ENCODE results near the gene SLAIN1. TPM values are rescaled to one million over a fixed set of nuclear protein-coding genes. Genes with fewer than 3 reads are reported as not detected.

SLAIN1 gene
- total and polyA plus RNA-seq, 2 donors (not counting 1 experiment from before 2014, with no cell fraction given): 12.7 to 29.5 TPM

DNA sequence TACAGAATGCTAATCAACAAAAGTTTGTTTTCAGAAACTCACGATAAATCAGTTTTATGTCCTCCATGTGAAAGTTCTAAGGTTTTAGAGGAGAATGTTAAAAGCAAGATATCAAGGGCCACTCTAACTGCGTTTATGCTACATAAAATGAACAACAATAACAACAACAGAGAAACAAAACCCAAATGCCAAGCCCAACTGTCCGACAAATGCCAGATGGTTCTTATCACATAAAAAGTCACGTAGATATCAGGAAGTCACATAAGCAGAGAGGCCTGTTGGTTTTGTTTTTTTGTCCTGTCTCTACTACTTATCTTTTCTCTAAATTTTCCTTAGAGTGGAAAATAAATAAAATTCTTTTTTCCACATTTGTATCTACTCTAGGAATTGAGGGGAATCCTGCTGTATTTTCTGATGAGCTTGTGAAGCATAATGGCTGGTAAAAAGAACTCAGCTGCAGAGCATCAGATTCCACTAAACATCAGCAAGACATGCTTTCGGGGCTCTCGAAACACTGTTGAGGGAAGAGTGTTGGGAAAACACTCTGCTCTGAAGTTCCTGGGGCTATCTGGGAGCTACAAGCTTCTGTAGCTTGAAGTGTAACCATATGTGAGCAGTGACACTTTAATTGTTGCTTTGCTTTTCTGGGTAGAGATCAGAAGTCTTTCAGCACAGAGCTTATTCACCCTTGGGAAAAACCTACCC is 110.1 kb downstream of the SLAIN1 start:
- Mint-ChIP-seq H3K4me3 (no peak overlapping the region), H3K9me3 (ENCODE audit: insufficient read depth) (no peaks in the 10 kb centered on the region), H3K27ac (no peak overlapping the region), H3K4me1 (no peaks in the 10 kb centered on the region), H3K27me3 (peaks cover 10% of the 10 kb centered on the region)
- Histone ChIP-seq H4K20me1 (ENCODE audit: control insufficient read depth, insufficient read depth, low read length, poor library complexity, severe bottlenecking) (no peaks in the 10 kb centered on the region), H2AFZ (ENCODE audit: insufficient read depth, low read depth, low read length, poor library complexity, severe bottlenecking) (no peak overlapping the region), H3K4me1 (ENCODE audit: control insufficient read depth in 2 of 2, insufficient read depth in 2 of 2, low read length in 2 of 2) (no peaks in the 10 kb centered on the region), H3K9ac (ENCODE audit: low read length) (no peak overlapping the region), H3K36me3 (replicated peaks in 1 of 2; ENCODE audit: control extremely low read depth in 1 of 2, control insufficient read depth in 1 of 2, extremely low read depth in 1 of 2, insufficient read depth in 2 of 2, low read length in 1 of 2) (no peaks in the 10 kb centered on the region), H3K9me3 (ENCODE audit: control extremely low read depth in 1 of 3, control insufficient read depth in 2 of 3, insufficient read depth in 1 of 3, low read length in 2 of 3) (no peaks in the 10 kb centered on the region), H3K79me2 (ENCODE audit: control insufficient read depth, insufficient read depth, low read length) (no peaks in the 10 kb centered on the region), H3K4me3 (ENCODE audit: control extremely low read depth in 1 of 5, extremely low read depth in 1 of 5, insufficient read depth in 1 of 5, low read depth in 2 of 5, low read length in 4 of 5) (no peak overlapping the region), H3K27me3 (replicated peaks in 1 of 4; ENCODE audit: control extremely low read depth in 1 of 4, control insufficient read depth in 3 of 4, insufficient read depth in 4 of 4, low read length in 3 of 4) (no peaks in the 10 kb centered on the region), H3K27ac (ENCODE audit: low read length in 2 of 2) (no peak overlapping the region), H3K4me2 (replicated peaks; ENCODE audit: low read depth, low read length, poor library complexity, severe bottlenecking) (no peak overlapping the region)
- CTCF ChIA-PET: interaction anchor here (1.9 kb wide), 1 partner anchor 314 kb away, joined by 6 read pairs; no protein-coding TSS in a partner anchor
- TF ChIP-seq, protein P1, sequence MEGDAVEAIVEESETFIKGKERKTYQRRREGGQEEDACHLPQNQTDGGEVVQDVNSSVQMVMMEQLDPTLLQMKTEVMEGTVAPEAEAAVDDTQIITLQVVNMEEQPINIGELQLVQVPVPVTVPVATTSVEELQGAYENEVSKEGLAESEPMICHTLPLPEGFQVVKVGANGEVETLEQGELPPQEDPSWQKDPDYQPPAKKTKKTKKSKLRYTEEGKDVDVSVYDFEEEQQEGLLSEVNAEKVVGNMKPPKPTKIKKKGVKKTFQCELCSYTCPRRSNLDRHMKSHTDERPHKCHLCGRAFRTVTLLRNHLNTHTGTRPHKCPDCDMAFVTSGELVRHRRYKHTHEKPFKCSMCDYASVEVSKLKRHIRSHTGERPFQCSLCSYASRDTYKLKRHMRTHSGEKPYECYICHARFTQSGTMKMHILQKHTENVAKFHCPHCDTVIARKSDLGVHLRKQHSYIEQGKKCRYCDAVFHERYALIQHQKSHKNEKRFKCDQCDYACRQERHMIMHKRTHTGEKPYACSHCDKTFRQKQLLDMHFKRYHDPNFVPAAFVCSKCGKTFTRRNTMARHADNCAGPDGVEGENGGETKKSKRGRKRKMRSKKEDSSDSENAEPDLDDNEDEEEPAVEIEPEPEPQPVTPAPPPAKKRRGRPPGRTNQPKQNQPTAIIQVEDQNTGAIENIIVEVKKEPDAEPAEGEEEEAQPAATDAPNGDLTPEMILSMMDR (IDR thresholded peaks at IDR 0.05): no peak
- TF ChIP-seq EZH2 (IDR thresholded peaks at IDR 0.05; ENCODE audit: borderline replicate concordance, insufficient read depth, low read depth, low read length, poor library complexity, severe bottlenecking): no peak
- intact Hi-C loops (cut with micrococcal nuclease): no loop called here
- POLR2A ChIA-PET: no interaction called here
- no peak for ATAC-seq (ENCODE audit: low read depth)
- WGBS (ENCODE audit: insufficient coverage): 100% methylated on average over 2 of the region's 6 CpGs
- DNase-seq: no peak

DNA sequence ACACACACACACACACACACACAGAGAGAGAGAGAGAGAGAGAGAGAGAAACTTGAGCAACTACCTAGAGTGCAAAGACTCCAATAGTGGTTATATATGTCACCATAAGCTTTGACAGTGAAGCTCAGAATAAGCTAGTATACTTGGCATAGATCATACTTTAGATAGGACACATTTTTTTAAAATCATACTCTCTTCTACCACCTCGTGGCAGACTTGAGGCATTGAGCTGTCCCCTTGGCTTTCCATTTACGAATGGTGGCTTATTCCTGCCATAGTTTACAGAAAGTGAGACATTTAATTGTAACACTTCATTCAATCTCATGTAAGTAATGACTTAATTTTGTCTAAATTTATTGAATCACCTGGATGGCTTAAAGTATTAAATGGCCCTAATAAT is 112.9 kb downstream of the SLAIN1 start:
- WGBS (ENCODE audit: insufficient coverage): no CpG with 5 or more reads among the region's 2 CpGs
- Histone ChIP-seq H4K20me1 (ENCODE audit: control insufficient read depth, insufficient read depth, low read length, poor library complexity, severe bottlenecking) (no peaks in the 10 kb centered on the region), H3K27ac (ENCODE audit: low read length in 2 of 2) (no peak overlapping the region), H3K36me3 (replicated peaks in 1 of 2; ENCODE audit: control extremely low read depth in 1 of 2, control insufficient read depth in 1 of 2, extremely low read depth in 1 of 2, insufficient read depth in 2 of 2, low read length in 1 of 2) (no peaks in the 10 kb centered on the region), H3K27me3 (replicated peaks in 1 of 4; ENCODE audit: control extremely low read depth in 1 of 4, control insufficient read depth in 3 of 4, insufficient read depth in 4 of 4, low read length in 3 of 4) (no peaks in the 10 kb centered on the region), H3K9ac (ENCODE audit: low read length) (no peak overlapping the region), H3K4me1 (ENCODE audit: control insufficient read depth in 2 of 2, insufficient read depth in 2 of 2, low read length in 2 of 2) (no peaks in the 10 kb centered on the region), H3K79me2 (ENCODE audit: control insufficient read depth, insufficient read depth, low read length) (no peaks in the 10 kb centered on the region), H3K9me3 (ENCODE audit: control extremely low read depth in 1 of 3, control insufficient read depth in 2 of 3, insufficient read depth in 1 of 3, low read length in 2 of 3) (no peaks in the 10 kb centered on the region), H3K4me3 (ENCODE audit: control extremely low read depth in 1 of 5, extremely low read depth in 1 of 5, insufficient read depth in 1 of 5, low read depth in 2 of 5, low read length in 4 of 5) (no peak overlapping the region), H3K4me2 (replicated peaks; ENCODE audit: low read depth, low read length, poor library complexity, severe bottlenecking) (no peak overlapping the region), H2AFZ (ENCODE audit: insufficient read depth, low read depth, low read length, poor library complexity, severe bottlenecking) (no peak overlapping the region)
- no peaks in the 10 kb centered on the region for H3K9me3 Mint-ChIP-seq (ENCODE audit: insufficient read depth)
- H3K4me1 Mint-ChIP-seq: no peaks in the 10 kb centered on the region
- CTCF ChIA-PET: interaction anchor here (1.0 kb wide), 1 partner anchor 29 kb away, joined by 3 read pairs; no protein-coding TSS in a partner anchor
- TF ChIP-seq, protein P1 (IDR thresholded peaks at IDR 0.05): no peak
- no peak for TF ChIP-seq EZH2 (IDR thresholded peaks at IDR 0.05; ENCODE audit: borderline replicate concordance, insufficient read depth, low read depth, low read length, poor library complexity, severe bottlenecking)
- intact Hi-C loops (cut with micrococcal nuclease): no loop called here
- no peak for DNase-seq
- POLR2A ChIA-PET: no interaction called here
- ATAC-seq (ENCODE audit: low read depth): no peak
- no peak overlapping the region for H3K27ac Mint-ChIP-seq
- no peak overlapping the region for H3K4me3 Mint-ChIP-seq
- H3K27me3 Mint-ChIP-seq: peaks cover 7% of the 10 kb centered on the region
